BLaER1 treated with 17β-estradiol and CSF1 and Interleukin-3, amounts not matched to agents 10 nM and 100 nM (cell line): ENCODE measurements around the gene HSPB3.
"Not testable (repeated sequence)": the region's sequence is repeated elsewhere in the genome, so short reads cannot be mapped to it uniquely, and the experiment has no call there.

ENCODE experiments used
- H3K27ac ChIP-seq, 11 experiments: shearing (Covaris generic); formaldehyde crosslinking; 2 replicates each; pipeline ENCODE4 v1.8.1; 2022
- H3K27me3 ChIP-seq, 11 experiments: shearing (Covaris generic); formaldehyde crosslinking; 2 replicates each; pipeline ENCODE4 v1.8.1; 2022
- H3K36me3 ChIP-seq, 11 experiments: shearing (Covaris generic); formaldehyde crosslinking; 2 replicates each; pipeline ENCODE4 v1.8.1; 2022
- H3K4me1 ChIP-seq, 10 experiments: shearing (Covaris generic); formaldehyde crosslinking; 2 replicates each; pipeline ENCODE4 v1.8.1; 2022
- H3K4me2 ChIP-seq, 11 experiments: shearing (Covaris generic); formaldehyde crosslinking; 2 replicates each; pipeline ENCODE4 v1.8.1; 2022
- H3K4me3 ChIP-seq, 10 experiments: shearing (Covaris generic); formaldehyde crosslinking; 2 replicates each; pipeline ENCODE4 v1.8.1; 2022
- H3K9ac ChIP-seq, 11 experiments: shearing (Covaris generic); formaldehyde crosslinking; 2 replicates each; pipeline ENCODE4 v1.8.1; 2022
- H3K9me3 ChIP-seq, 11 experiments: shearing (Covaris generic); formaldehyde crosslinking; replicated peaks in 1 of 11; 2 replicates each; pipeline ENCODE4 v1.8.1; 2022
- H4K20me1 ChIP-seq, 11 experiments: shearing (Covaris generic); formaldehyde crosslinking; 2 replicates each; pipeline ENCODE4 v1.8.1; 2022
- Cebpa-rat ChIP-seq, 11 experiments: shearing (Covaris generic); IDR thresholded peaks; 2 replicates each; pipeline ENCODE4 v1.8.1; 2022

HSPB3 gene

GRCh38 chr5:54470677-54471076, 15.2 kb downstream of the HSPB3 start:
- H3K36me3 ChIP-seq, result no peaks in the 10 kb centered on the region
- H3K9me3 ChIP-seq, result peaks cover 12 to 16% (median 13%) of the 10 kb centered on the region in 11 experiments
- TF ChIP-seq Cebpa-rat (IDR thresholded peaks at IDR 0.05), result no peak
- peak overlapping the region in 6 of 11 experiments; percentile 13 to 45 (median 34); a peak in 9 of 22 replicates for H3K4me2 ChIP-seq
- no peaks in the 10 kb centered on the region for H3K27me3 ChIP-seq
- H3K4me3 ChIP-seq, result no peak overlapping the region
- peaks cover 9 to 17% (median 13%) of the 10 kb centered on the region in 10 experiments for H3K4me1 ChIP-seq
- no peaks in the 10 kb centered on the region for H4K20me1 ChIP-seq
- H3K9ac ChIP-seq, result no peak overlapping the region
- no peak overlapping the region for H3K27ac ChIP-seq

- Histone ChIP-seq H3K9me3 (peaks cover 5 to 9% (median 6%) of the 10 kb centered on the region in 11 experiments; a peak in 21 of 22 replicates), H3K27me3 (no peaks in the 10 kb centered on the region), H3K36me3 (no peaks in the 10 kb centered on the region), H3K9ac (no peak overlapping the region), H3K4me1 (peaks cover 9 to 17% (median 13%) of the 10 kb centered on the region in 10 experiments), H3K27ac (no peak overlapping the region), H3K4me3 (no peak overlapping the region), H3K4me2 (no peak overlapping the region), H4K20me1 (no peaks in the 10 kb centered on the region)
- no peak for TF ChIP-seq Cebpa-rat (IDR thresholded peaks at IDR 0.05)
Measured at GRCh38 chr5:54471398-54471797, 15.9 kb downstream of the HSPB3 start.

GRCh38 chr5:54476682-54477081, 21.2 kb downstream of the HSPB3 start:
- no peak overlapping the region for H3K4me3 ChIP-seq
- no peaks in the 10 kb centered on the region for H4K20me1 ChIP-seq
- H3K9ac ChIP-seq, result no peak overlapping the region
- H3K27me3 ChIP-seq, result no peaks in the 10 kb centered on the region
- no peaks in the 10 kb centered on the region for H3K36me3 ChIP-seq
- H3K27ac ChIP-seq, result no peak overlapping the region
- no peak for TF ChIP-seq Cebpa-rat (IDR thresholded peaks at IDR 0.05)
- peaks cover 0 to 15% (median 10%) of the 10 kb centered on the region in 10 experiments; a peak in 10 of 20 replicates for H3K4me1 ChIP-seq
- H3K9me3 ChIP-seq, result peaks cover 0 to 19% (median 6%) of the 10 kb centered on the region in 11 experiments; a peak in 11 of 22 replicates
- H3K4me2 ChIP-seq, result no peak overlapping the region

GRCh38 chr5:54477941-54478478, 22.5 kb downstream of the HSPB3 start:
- no peak overlapping the region for H3K9ac ChIP-seq
- H3K4me1 ChIP-seq, result peaks cover 0 to 15% (median 10%) of the 10 kb centered on the region in 10 experiments; a peak in 10 of 20 replicates
- H3K9me3 ChIP-seq, result peaks cover 0 to 27% (median 6%) of the 10 kb centered on the region in 11 experiments; a peak in 11 of 22 replicates
- H3K36me3 ChIP-seq, result no peaks in the 10 kb centered on the region
- no peaks in the 10 kb centered on the region for H4K20me1 ChIP-seq
- no peak overlapping the region for H3K4me2 ChIP-seq
- H3K4me3 ChIP-seq, result no peak overlapping the region
- TF ChIP-seq Cebpa-rat (IDR thresholded peaks at IDR 0.05), result no peak
- no peaks in the 10 kb centered on the region for H3K27me3 ChIP-seq
- no peak overlapping the region for H3K27ac ChIP-seq

- H3K27ac ChIP-seq, result no peak overlapping the region
- no peaks in the 10 kb centered on the region for H4K20me1 ChIP-seq
- peaks cover 0 to 15% (median 10%) of the 10 kb centered on the region in 10 experiments; a peak in 10 of 20 replicates for H3K4me1 ChIP-seq
- peak overlapping the region in 6 of 11 experiments; percentile 0 to 50 (median 20); a peak in 7 of 22 replicates for H3K4me2 ChIP-seq
- H3K36me3 ChIP-seq, result no peaks in the 10 kb centered on the region
- H3K4me3 ChIP-seq, result no peak overlapping the region
- no peak for TF ChIP-seq Cebpa-rat (IDR thresholded peaks at IDR 0.05)
- no peak overlapping the region for H3K9ac ChIP-seq
- H3K27me3 ChIP-seq, result no peaks in the 10 kb centered on the region
- H3K9me3 ChIP-seq, result peaks cover 0 to 27% (median 6%) of the 10 kb centered on the region in 11 experiments; a peak in 11 of 22 replicates
Measured at GRCh38 chr5:54480296-54480695, 24.8 kb downstream of the HSPB3 start.

- H3K4me3 ChIP-seq, result no peak overlapping the region
- no peaks in the 10 kb centered on the region for H4K20me1 ChIP-seq
- H3K9me3 ChIP-seq, result peaks cover 0 to 17% (median 4%) of the 10 kb centered on the region in 11 experiments; a peak in 8 of 22 replicates
- no peak overlapping the region for H3K27ac ChIP-seq
- H3K36me3 ChIP-seq, result no peaks in the 10 kb centered on the region
- no peak for TF ChIP-seq Cebpa-rat (IDR thresholded peaks at IDR 0.05)
- peaks cover 0 to 15% (median 10%) of the 10 kb centered on the region in 10 experiments; a peak in 10 of 20 replicates for H3K4me1 ChIP-seq
- no peaks in the 10 kb centered on the region for H3K27me3 ChIP-seq
- no peak overlapping the region for H3K4me2 ChIP-seq
- no peak overlapping the region for H3K9ac ChIP-seq
Measured at GRCh38 chr5:54484219-54484894, 28.9 kb downstream of the HSPB3 start.

- H3K36me3 ChIP-seq, H3K27me3 ChIP-seq, H3K27ac ChIP-seq, H3K4me1 ChIP-seq, H3K4me2 ChIP-seq, H3K9me3 ChIP-seq, H3K4me3 ChIP-seq, H4K20me1 ChIP-seq, H3K9ac ChIP-seq: not testable (repeated sequence)
Measured at GRCh38 chr5:54485659-54486058, 30.2 kb downstream of the HSPB3 start.

GRCh38 chr5:54489648-54489979, 34.1 kb downstream of the HSPB3 start:
- not testable (repeated sequence) for H3K4me3 ChIP-seq, H3K4me1 ChIP-seq, H3K27me3 ChIP-seq, H3K27ac ChIP-seq, H3K9ac ChIP-seq, H3K9me3 ChIP-seq, H4K20me1 ChIP-seq, H3K36me3 ChIP-seq, H3K4me2 ChIP-seq

- H3K4me3 ChIP-seq, result no peak overlapping the region
- H3K4me2 ChIP-seq, result no peak overlapping the region
- H3K9me3 ChIP-seq, result peaks cover 0 to under 1% (median 0%) of the 10 kb centered on the region in 11 experiments; a peak in 1 of 22 replicates
- no peaks in the 10 kb centered on the region for H4K20me1 ChIP-seq
- H3K4me1 ChIP-seq, result peaks cover 0 to 8% (median 0%) of the 10 kb centered on the region in 10 experiments; a peak in 2 of 20 replicates
- no peaks in the 10 kb centered on the region for H3K27me3 ChIP-seq
- no peak overlapping the region for H3K27ac ChIP-seq
- H3K9ac ChIP-seq, result no peak overlapping the region
- no peaks in the 10 kb centered on the region for H3K36me3 ChIP-seq
- TF ChIP-seq Cebpa-rat (IDR thresholded peaks at IDR 0.05), result no peak
Measured at GRCh38 chr5:54491326-54491725, 35.8 kb downstream of the HSPB3 start.

- peaks cover 0 to 8% (median 0%) of the 10 kb centered on the region in 10 experiments; a peak in 2 of 20 replicates for H3K4me1 ChIP-seq
- H3K9ac ChIP-seq, result no peak overlapping the region
- peak overlapping the region in 1 of 11 experiments; percentile 16; a peak in 1 of 22 replicates for H3K4me2 ChIP-seq
- no peak for TF ChIP-seq Cebpa-rat (IDR thresholded peaks at IDR 0.05)
- peaks cover 0 to 9% (median 8%) of the 10 kb centered on the region in 11 experiments; a peak in 18 of 22 replicates for H3K9me3 ChIP-seq
- no peak overlapping the region for H3K27ac ChIP-seq
- no peaks in the 10 kb centered on the region for H3K27me3 ChIP-seq
- no peaks in the 10 kb centered on the region for H4K20me1 ChIP-seq
- H3K4me3 ChIP-seq, result no peak overlapping the region
- no peaks in the 10 kb centered on the region for H3K36me3 ChIP-seq
Measured at GRCh38 chr5:54492178-54492577, 36.7 kb downstream of the HSPB3 start.
